ENCODE data around the gene C1QL2.

Gene C1QL2

DNA sequence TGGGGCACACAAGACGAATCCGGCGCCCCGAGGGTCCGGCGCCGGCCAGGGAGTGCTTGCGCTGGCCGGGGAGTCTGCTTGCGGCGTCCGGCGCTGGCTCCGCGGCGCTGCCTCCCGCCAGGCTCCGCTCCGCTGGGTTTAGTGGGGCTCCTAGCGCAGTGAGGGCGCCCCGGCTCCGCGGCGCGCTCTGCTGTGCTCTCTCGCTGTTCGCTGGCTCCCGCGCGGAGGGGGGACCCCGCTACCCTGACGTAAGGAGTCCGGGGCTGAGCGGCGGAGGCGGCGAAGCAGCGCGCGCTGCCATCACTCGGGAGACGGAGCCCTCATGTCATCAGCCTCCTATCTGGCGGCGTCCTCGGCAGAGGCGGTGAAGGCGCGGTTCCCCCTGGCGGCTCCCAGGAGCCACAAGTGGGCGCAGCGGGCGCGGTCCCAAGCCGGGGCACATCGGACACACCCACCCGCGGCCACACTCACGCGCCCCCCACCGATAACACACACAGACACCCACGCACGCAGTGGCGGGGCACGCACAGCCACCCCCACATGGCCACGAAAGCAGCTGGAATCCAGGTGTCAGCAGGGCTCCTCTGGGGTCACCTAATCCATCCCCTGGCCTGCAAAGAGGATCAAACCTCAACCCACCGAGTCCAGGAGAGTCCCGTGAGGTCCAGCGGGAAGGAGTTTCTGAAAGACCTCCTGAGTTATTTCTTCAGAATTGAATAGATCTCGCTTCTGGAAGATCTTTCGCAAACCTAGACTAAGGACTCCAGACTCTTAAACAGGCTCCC is at the start of gene C1QL2:
Gene C1QL2, minus strand, starts transcription at position 189 of the 785 bp plus-strand sequence. CDS start 482 bp downstream, outside the sequence.
- TF ChIP-seq, protein P1, sequence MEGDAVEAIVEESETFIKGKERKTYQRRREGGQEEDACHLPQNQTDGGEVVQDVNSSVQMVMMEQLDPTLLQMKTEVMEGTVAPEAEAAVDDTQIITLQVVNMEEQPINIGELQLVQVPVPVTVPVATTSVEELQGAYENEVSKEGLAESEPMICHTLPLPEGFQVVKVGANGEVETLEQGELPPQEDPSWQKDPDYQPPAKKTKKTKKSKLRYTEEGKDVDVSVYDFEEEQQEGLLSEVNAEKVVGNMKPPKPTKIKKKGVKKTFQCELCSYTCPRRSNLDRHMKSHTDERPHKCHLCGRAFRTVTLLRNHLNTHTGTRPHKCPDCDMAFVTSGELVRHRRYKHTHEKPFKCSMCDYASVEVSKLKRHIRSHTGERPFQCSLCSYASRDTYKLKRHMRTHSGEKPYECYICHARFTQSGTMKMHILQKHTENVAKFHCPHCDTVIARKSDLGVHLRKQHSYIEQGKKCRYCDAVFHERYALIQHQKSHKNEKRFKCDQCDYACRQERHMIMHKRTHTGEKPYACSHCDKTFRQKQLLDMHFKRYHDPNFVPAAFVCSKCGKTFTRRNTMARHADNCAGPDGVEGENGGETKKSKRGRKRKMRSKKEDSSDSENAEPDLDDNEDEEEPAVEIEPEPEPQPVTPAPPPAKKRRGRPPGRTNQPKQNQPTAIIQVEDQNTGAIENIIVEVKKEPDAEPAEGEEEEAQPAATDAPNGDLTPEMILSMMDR (conservative IDR thresholded peaks at IDR 0.05): no peak
- H3K27ac ChIP-seq: no peak within 1 kb of the TSS

DNA sequence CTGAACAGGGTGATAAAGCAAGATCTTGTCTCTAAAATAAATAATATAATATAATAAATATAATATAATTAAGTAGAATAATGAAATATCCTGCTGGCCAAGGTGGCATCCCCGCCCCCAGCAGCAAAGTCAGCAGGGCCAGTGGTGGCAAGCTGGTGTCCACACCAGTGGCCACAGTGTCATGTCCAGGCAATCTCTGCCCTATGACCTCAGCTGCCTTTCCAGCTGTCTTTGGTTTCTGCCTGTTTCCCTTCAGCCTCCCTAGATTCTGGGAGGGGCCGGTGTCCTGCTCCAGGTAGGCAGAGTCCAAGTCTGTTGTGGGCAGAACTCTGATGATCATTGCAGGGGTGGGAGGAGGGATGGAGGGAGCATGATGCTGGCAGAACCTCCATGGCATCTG is 48.9 kb upstream of the C1QL2 start:
- TF ChIP-seq, protein P1 (conservative IDR thresholded peaks at IDR 0.05): no peak
- H3K27ac ChIP-seq: no peak overlapping the region

DNA sequence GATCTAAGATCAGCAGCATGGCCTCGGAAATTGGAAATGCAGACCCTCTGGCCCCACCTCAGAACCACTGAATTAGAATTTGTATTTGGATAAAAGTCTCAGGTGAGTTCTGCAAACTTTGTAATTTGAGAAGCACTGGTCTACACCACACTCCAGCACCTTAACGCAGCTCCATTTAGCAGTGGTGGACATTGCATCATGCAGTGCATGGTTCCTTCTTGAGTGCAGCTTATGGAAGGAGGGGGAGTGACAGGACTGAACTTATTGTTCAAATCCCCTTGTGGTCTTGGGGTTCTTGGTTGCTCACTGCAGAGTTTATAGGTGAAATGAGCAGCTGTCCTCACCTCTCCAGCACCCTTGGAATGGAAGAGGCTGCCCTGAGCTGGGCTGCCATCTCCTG is 47.6 kb upstream of the C1QL2 start:
- TF ChIP-seq, protein P1 (conservative IDR thresholded peaks at IDR 0.05): no peak
- no peak overlapping the region for H3K27ac ChIP-seq

DNA sequence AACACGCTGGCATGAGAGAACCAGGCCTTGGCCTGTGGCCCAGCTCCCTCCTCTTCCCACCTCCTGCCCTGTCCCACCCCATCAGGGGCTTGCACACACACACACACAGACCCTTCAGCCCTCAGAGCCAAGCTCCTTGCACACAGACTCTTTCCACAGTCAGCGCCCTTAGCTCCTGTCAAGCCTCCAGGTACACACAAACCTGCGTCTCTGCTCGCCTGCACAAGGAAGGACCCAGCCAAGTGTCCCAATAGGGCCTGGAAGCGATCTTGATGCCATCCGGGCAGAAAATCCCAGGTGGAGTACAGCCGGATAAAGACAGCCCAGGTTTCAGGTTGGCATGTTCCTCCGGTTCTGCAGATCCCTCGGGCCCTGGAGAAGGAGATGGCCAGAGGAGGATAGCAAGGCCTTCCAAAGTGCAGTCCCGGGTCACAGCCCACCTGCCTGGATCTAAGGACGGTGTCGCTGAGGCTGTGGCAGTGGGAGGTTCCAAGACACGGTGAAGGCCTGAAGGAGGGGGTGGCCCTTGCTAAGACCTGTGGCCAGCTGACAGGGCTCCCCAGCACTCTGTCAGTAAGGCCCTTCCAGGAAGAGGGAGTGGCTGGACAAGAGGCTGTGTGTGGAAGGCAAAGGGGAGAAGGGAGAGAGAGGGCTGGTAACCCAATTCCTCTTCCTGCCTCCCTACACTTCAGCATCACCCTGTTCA is 46.6 kb upstream of the C1QL2 start:
- H3K27ac ChIP-seq: no peak overlapping the region
- TF ChIP-seq, protein P1 (conservative IDR thresholded peaks at IDR 0.05): no peak

DNA sequence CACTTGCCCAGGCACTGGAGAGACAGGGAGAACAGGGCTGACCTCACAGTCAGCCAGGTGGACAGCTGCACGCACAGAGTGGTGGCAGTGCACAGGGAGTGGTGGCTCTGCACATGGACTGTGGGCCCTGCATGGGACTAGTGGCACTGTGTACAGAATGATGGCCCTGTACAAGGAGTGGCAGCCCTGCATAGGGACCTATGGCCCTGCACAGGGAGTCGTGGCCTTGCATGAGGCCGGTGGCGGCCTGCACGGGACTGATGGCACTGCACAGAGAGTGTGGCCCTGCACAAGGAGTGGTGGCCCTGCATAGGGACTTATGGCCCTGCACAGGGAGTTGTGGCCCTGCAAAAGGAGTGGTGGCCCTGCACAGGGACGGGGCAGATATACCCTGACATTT is 46.0 kb upstream of the C1QL2 start:
- no peak overlapping the region for H3K27ac ChIP-seq
- TF ChIP-seq, protein P1 (conservative IDR thresholded peaks at IDR 0.05): no peak

DNA sequence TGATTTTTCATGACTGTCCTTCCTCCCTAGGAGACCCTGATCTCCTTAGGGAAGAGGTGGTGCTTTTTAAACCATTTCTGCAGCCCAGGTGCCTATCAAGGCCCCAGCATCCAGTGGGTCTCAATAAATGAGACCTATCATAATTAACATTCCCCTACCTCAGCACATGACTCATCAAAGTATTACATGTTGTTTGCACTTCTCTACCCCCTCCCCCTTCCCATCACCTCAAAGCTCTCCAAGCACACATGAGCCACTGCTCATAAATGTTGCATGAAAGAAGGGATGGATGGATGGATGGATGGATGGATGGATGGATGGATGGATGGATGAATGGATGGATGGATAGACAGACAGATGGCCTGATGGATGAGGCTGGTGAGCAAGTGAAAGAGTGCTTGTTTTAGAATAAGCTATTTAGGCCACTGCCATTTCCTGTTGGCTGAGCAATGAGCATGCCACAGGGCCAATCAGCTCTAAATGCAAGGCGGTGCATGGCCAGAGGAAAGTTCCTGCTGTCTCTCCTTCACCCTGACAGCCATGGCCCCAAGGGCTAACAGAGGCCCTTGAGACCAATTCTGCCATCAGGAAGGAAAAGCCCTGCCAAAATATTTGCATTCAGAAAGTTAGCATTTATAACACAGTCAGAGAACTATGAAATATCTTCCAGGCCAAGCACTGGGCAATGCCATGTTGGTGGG is 44.2 kb upstream of the C1QL2 start:
- TF ChIP-seq, protein P1 (conservative IDR thresholded peaks at IDR 0.05): no peak
- H3K27ac ChIP-seq: no peak overlapping the region

DNA sequence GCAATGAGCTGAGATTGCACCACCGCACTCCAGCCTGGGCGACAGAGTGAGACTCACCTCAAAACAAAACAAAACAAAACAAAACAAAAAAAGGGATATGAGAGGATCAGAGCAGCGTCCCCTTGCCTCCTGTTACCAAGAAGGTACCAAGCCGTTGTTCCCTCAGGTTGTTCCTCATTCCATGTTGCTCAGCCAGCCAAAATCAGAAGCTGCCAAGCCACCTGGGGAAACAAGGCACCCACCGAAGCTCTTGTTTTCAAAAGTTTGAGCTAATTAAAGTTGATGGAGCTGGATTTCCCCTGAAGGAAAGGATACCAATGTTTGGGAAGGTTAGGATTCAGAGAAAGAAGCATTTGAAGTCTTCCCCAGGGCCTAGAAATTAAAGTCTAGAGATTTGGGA is 43.3 kb upstream of the C1QL2 start:
- TF ChIP-seq, protein P1 (conservative IDR thresholded peaks at IDR 0.05): no peak
- no peak overlapping the region for H3K27ac ChIP-seq

Measured in VCaP (cell line).